ENCODE data around the gene CBLB. TPM values are rescaled to one million over a fixed set of nuclear protein-coding genes. Genes with fewer than 3 reads are reported as not detected.
A peak's percentile ranks its signal among the peaks of the same experiment; 100 is the strongest.

The CBLB gene
- total and polyA plus RNA-seq, 9 of the 15 experiments (the other 6 are each of a cell fraction or from before 2014, with no cell fraction given): 1.8 to 8.1 (median 5.3) TPM

- no peaks in the 10 kb centered on the region for H4K20me1 ChIP-seq (replicated peaks; ENCODE audit: control insufficient read depth, insufficient read depth, low read length)
- H3K4me1 ChIP-seq (replicated peaks in 1 of 2; ENCODE audit: control insufficient read depth in 2 of 2, insufficient read depth in 2 of 2, low read length in 2 of 2): no peaks in the 10 kb centered on the region
- no peaks in the 10 kb centered on the region for H3K27me3 ChIP-seq (ENCODE audit: control insufficient read depth in 2 of 2, insufficient read depth in 2 of 2, low read length in 2 of 2)
- no peak for TF ChIP-seq RNF219 (CRISPR knock-in tag; IDR thresholded peaks at IDR 0.05)
- no peak for ATAC-seq
- CTCF ChIA-PET (ENCODE audit: low intra/inter-chr PET ratio): no interaction called here
- in situ Hi-C loops (cut with MboI): no loop called here
- no peak overlapping the region for H3K27ac ChIP-seq (ENCODE audit: extremely low read depth, low read depth, low read length)
- no TSS peak for BruUV-seq (replicated peaks)
- no peaks in the 10 kb centered on the region for H3K36me3 ChIP-seq (ENCODE audit: control insufficient read depth, insufficient read depth, low read length)
- intact Hi-C loops (cut with micrococcal nuclease): no loop called here
- H3K4me2 ChIP-seq (ENCODE audit: insufficient read depth, low read length): no peak overlapping the region
- H3K9ac ChIP-seq (ENCODE audit: insufficient read depth in 1 of 2, low read depth in 2 of 2, low read length in 2 of 2): no peak overlapping the region
- H2AFZ ChIP-seq (ENCODE audit: low read depth, low read length): no peak overlapping the region
- no peaks in the 10 kb centered on the region for H3K9me3 ChIP-seq (replicated peaks; ENCODE audit: control insufficient read depth, insufficient read depth, low read depth, low read length)
- no peak for DNase-seq (ENCODE audit: extremely low read depth in 1 of 4, low spot score in 3 of 4)
- no peak for FAIRE-seq
- H3K4me3 ChIP-seq: no peak overlapping the region
- H3K9me1 ChIP-seq (ENCODE audit: control insufficient read depth, insufficient read depth, low read length): no peaks in the 10 kb centered on the region
- POLR2A ChIA-PET: no interaction called here
- H3K79me2 ChIP-seq (ENCODE audit: control insufficient read depth, insufficient read depth, low read length): no peaks in the 10 kb centered on the region
Observed at GRCh38 chr3:105911496-105911895, 42.7 kb upstream of the CBLB start.

- Histone ChIP-seq H3K4me3 (no peak overlapping the region), H3K27ac (ENCODE audit: extremely low read depth, low read depth, low read length) (no peak overlapping the region), H3K9me1 (ENCODE audit: control insufficient read depth, insufficient read depth, low read length) (no peaks in the 10 kb centered on the region), H3K36me3 (ENCODE audit: control insufficient read depth, insufficient read depth, low read length) (no peaks in the 10 kb centered on the region), H3K4me1 (replicated peaks in 1 of 2; ENCODE audit: control insufficient read depth in 2 of 2, insufficient read depth in 2 of 2, low read length in 2 of 2) (no peaks in the 10 kb centered on the region), H3K79me2 (ENCODE audit: control insufficient read depth, insufficient read depth, low read length) (no peaks in the 10 kb centered on the region), H3K4me2 (ENCODE audit: insufficient read depth, low read length) (no peak overlapping the region), H3K9me3 (replicated peaks; ENCODE audit: control insufficient read depth, insufficient read depth, low read depth, low read length) (no peaks in the 10 kb centered on the region), H3K27me3 (ENCODE audit: control insufficient read depth in 2 of 2, insufficient read depth in 2 of 2, low read length in 2 of 2) (no peaks in the 10 kb centered on the region), H2AFZ (ENCODE audit: low read depth, low read length) (peak overlapping the region; percentile 63; the same call in 1 of the 2 replicates), H3K9ac (ENCODE audit: insufficient read depth in 1 of 2, low read depth in 2 of 2, low read length in 2 of 2) (no peak overlapping the region), H4K20me1 (replicated peaks; ENCODE audit: control insufficient read depth, insufficient read depth, low read length) (no peaks in the 10 kb centered on the region)
- TF ChIP-seq TFE3 (CRISPR knock-in tag; IDR thresholded peaks at IDR 0.05) (0 out of 2 replicates have a peak, but pooled peaks have one; percentile 8), ZNF764 (CRISPR knock-in tag; IDR thresholded peaks at IDR 0.05; ENCODE audit: low read depth) (no peak), MIER1 (IDR thresholded peaks at IDR 0.05; ENCODE audit: low read depth) (peak; percentile 47; the same call in 1 of the 2 replicates)
- in situ Hi-C loops (cut with MboI) (no loop called here), intact Hi-C loops (cut with micrococcal nuclease) (no loop called here)
- BruUV-seq (replicated peaks): no TSS peak
- no peak for FAIRE-seq
- ChIA-PET CTCF (ENCODE audit: low intra/inter-chr PET ratio) (no interaction called here), POLR2A (no interaction called here)
- ATAC-seq: no peak
- 14% methylated on average over 3 of the region's 3 CpGs for WGBS (ENCODE audit: insufficient coverage, low coverage, missing lambda C conversion rate)
- no peak for DNase-seq (ENCODE audit: extremely low read depth in 1 of 4, low spot score in 3 of 4)
Observed at GRCh38 chr3:105907777-105908176, 39.0 kb upstream of the CBLB start.

Measured in K562 (cell line).